Mesenchymal stem cell (in vitro differentiated cells and primary cell): Measurements from ENCODE around the gene TANC2.

Experiments used
- DNase-seq: peaks from one replicate; pipeline ENCODE4 v3.0.0-alpha.2; 2013
- H2AFZ ChIP-seq: one replicate; pipeline ENCODE4 v1.6.1; 2013; ENCODE audit warnings: low read depth, mild to moderate bottlenecking, control low read depth, inconsistent platforms, low read length, moderate library complexity
- H2AK5ac ChIP-seq: 2 replicates; pipeline ENCODE4 v1.6.1; 2013; ENCODE audit warnings: low read length, moderate library complexity, mild to moderate bottlenecking, inconsistent platforms; ENCODE audit not compliant: severe bottlenecking
- H2BK120ac ChIP-seq: one replicate; pipeline ENCODE4 v1.6.1; 2013; ENCODE audit warnings: low read depth, mild to moderate bottlenecking, inconsistent platforms, low read length, moderate library complexity
- H2BK12ac ChIP-seq, 2 experiments: one replicate each; pipeline ENCODE4 v1.6.1; 2013; ENCODE audit warnings: inconsistent platforms in 2 of 2, low read length in 2 of 2, mild to moderate bottlenecking in 2 of 2, moderate library complexity in 2 of 2, control low read depth in 1 of 2
- H2BK15ac ChIP-seq: one replicate; pipeline ENCODE4 v1.6.1; 2013; ENCODE audit warnings: mild to moderate bottlenecking, low read depth, inconsistent platforms; ENCODE audit not compliant: poor library complexity, severe bottlenecking
- H2BK5ac ChIP-seq: 2 replicates; pipeline ENCODE4 v1.6.1; 2013; ENCODE audit warnings: low read depth, mild to moderate bottlenecking, low read length, control low read depth, inconsistent platforms; ENCODE audit not compliant: poor library complexity, severe bottlenecking
- H3K14ac ChIP-seq, 2 experiments: one replicate each; pipeline ENCODE4 v1.6.1; 2013; ENCODE audit warnings: inconsistent platforms in 2 of 2, low read length in 2 of 2, control low read depth in 1 of 2, mild to moderate bottlenecking in 1 of 2, moderate library complexity in 1 of 2
- H3K18ac ChIP-seq, 2 experiments: one replicate each; pipeline ENCODE4 v1.6.1; 2013; ENCODE audit warnings: inconsistent platforms in 2 of 2, low read length in 2 of 2, control low read depth in 1 of 2, low read depth in 1 of 2, mild to moderate bottlenecking in 1 of 2
- H3K23ac ChIP-seq, 2 experiments: one replicate each; pipeline ENCODE4 v1.6.1; 2013; ENCODE audit warnings: inconsistent platforms in 2 of 2, low read length in 2 of 2, mild to moderate bottlenecking in 2 of 2, moderate library complexity in 2 of 2, control low read depth in 1 of 2
- H3K27ac ChIP-seq: 2 replicates; pipeline ENCODE4 v1.5.1; 2013; ENCODE audit warnings: mild to moderate bottlenecking, moderate library complexity, low read length, control low read depth, inconsistent platforms; ENCODE audit not compliant: poor library complexity, severe bottlenecking
- H3K27me3 ChIP-seq, 2 experiments: 2 replicates each; pipeline versions ENCODE4 v1.6.1 to v1.7.0; 2013; ENCODE audit warnings: low read length in 2 of 2, mild to moderate bottlenecking in 2 of 2, moderate library complexity in 2 of 2, control low read depth in 1 of 2, inconsistent platforms in 1 of 2; ENCODE audit not compliant: control insufficient read depth in 1 of 2, insufficient read depth in 1 of 2
- H3K36me3 ChIP-seq, 2 experiments: 2 replicates each; pipeline versions ENCODE4 v1.6.1 to v1.7.0; 2013; ENCODE audit warnings: low read length in 2 of 2, control low read depth in 1 of 2, inconsistent platforms in 1 of 2, low read depth in 1 of 2, mild to moderate bottlenecking in 1 of 2; ENCODE audit not compliant: insufficient read depth in 2 of 2, control insufficient read depth in 1 of 2
- H3K4ac ChIP-seq, 2 experiments: one replicate each; pipeline ENCODE4 v1.6.1; 2013; ENCODE audit warnings: inconsistent platforms in 2 of 2, low read length in 2 of 2, mild to moderate bottlenecking in 2 of 2, moderate library complexity in 2 of 2, control low read depth in 1 of 2, low read depth in 1 of 2
- H3K4me1 ChIP-seq: 2 replicates; pipeline ENCODE4 v1.6.1; 2013; ENCODE audit warnings: low read depth, low read length, control low read depth; ENCODE audit not compliant: control insufficient read depth, insufficient read depth
- H3K4me2 ChIP-seq: 2 replicates; pipeline ENCODE4 v1.6.1; 2013; ENCODE audit warnings: low read length, mild to moderate bottlenecking, inconsistent platforms; ENCODE audit not compliant: poor library complexity, severe bottlenecking
- H3K4me3 ChIP-seq, 2 experiments: 2 replicates each; pipeline versions ENCODE4 v1.5.1 to v1.7.0; 2013; ENCODE audit warnings: low read length in 2 of 2, mild to moderate bottlenecking in 2 of 2, control low read depth in 1 of 2, low read depth in 1 of 2; ENCODE audit not compliant: insufficient read depth in 1 of 2
- H3K79me1 ChIP-seq: replicated peaks from 2 replicates; pipeline ENCODE4 v1.6.1; 2013; ENCODE audit warnings: mild to moderate bottlenecking, control low read depth, low read length, inconsistent platforms; ENCODE audit not compliant: poor library complexity, severe bottlenecking
- H3K9ac ChIP-seq: 2 replicates; pipeline ENCODE4 v1.7.0; 2013; ENCODE audit warnings: mild to moderate bottlenecking, low read length, moderate library complexity
- H3K9me3 ChIP-seq: 2 replicates; pipeline ENCODE4 v1.7.0; 2013; ENCODE audit warnings: mild to moderate bottlenecking, low read length; ENCODE audit not compliant: control insufficient read depth
- H4K8ac ChIP-seq: one replicate; pipeline ENCODE4 v1.6.1; 2013; ENCODE audit warnings: inconsistent platforms, mild to moderate bottlenecking, low read length, moderate library complexity
- H4K91ac ChIP-seq: one replicate; pipeline ENCODE4 v1.6.1; 2013; ENCODE audit warnings: mild to moderate bottlenecking, low read length, inconsistent platforms
- WGBS: methylation state at CpG from one replicate; pipeline ENCODE4 v1.1.7; 2013; ENCODE audit warnings: mixed read lengths; 5-methylcytosine and 5-hydroxymethylcytosine counted together

Gene TANC2

DNA sequence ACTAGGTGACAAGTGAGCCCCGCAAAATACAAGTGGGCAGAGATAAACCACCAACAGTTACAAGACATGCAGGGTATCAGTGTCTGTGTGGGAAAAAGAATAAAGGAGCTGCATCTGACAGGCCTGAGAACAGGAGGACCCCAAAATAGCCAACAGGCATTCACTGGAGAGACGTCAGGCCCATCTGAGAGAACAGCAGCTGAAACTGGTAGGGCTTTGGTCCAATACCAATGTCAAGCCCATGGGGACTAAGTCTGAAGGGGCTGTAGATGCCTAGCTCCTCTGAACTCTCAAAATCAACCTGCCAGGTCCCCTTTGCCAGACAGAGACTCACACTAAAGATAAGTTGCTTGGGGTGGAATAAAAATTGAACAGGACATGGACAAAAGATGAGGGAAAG, 30.5 kb upstream of the TANC2 start:
- no peaks in the 10 kb centered on the region for H3K79me1 ChIP-seq
- no peak overlapping the region for H2BK15ac ChIP-seq
- no peak overlapping the region for H3K4ac ChIP-seq
- no peak overlapping the region for H3K4me3 ChIP-seq
- no peaks in the 10 kb centered on the region for H3K36me3 ChIP-seq
- no peak overlapping the region for H4K91ac ChIP-seq
- H4K8ac ChIP-seq = no peak overlapping the region
- no peak overlapping the region for H3K4me2 ChIP-seq
- no peak overlapping the region for H2AFZ ChIP-seq
- 90% methylated on average over 2 of the region's 2 CpGs for WGBS
- no peak overlapping the region for H3K27ac ChIP-seq
- H3K18ac ChIP-seq = no peak overlapping the region
- no peak overlapping the region for H2BK120ac ChIP-seq
- H2BK12ac ChIP-seq = no peak overlapping the region
- no peaks in the 10 kb centered on the region for H3K4me1 ChIP-seq
- H3K9ac ChIP-seq = no peak overlapping the region
- H3K23ac ChIP-seq = no peak overlapping the region
- peaks cover 0 to 43% of the 10 kb centered on the region in 2 experiments for H3K27me3 ChIP-seq
- H3K14ac ChIP-seq = no peak overlapping the region
- peaks cover 16% of the 10 kb centered on the region for H3K9me3 ChIP-seq
- DNase-seq = no peak
- H2AK5ac ChIP-seq = no peak overlapping the region
- H2BK5ac ChIP-seq = no peak overlapping the region

- no peaks in the 10 kb centered on the region for H3K4me1 ChIP-seq
These were observed 28.4 kb upstream of the TANC2 start for GRCh38 chr17:62937606-62938005.

GRCh38 chr17:62941358-62941991, 24.6 kb upstream of the TANC2 start:
- no peaks in the 10 kb centered on the region for H3K36me3 ChIP-seq
- no peak overlapping the region for H4K91ac ChIP-seq
- DNase-seq = no peak
- no peak overlapping the region for H3K4me2 ChIP-seq
- no peak overlapping the region for H4K8ac ChIP-seq
- no peak overlapping the region for H2AFZ ChIP-seq
- no peak overlapping the region for H3K27ac ChIP-seq
- no peak overlapping the region for H3K4ac ChIP-seq
- H3K4me1 ChIP-seq = no peaks in the 10 kb centered on the region
- no peak overlapping the region for H3K9ac ChIP-seq
- H3K27me3 ChIP-seq = peaks cover 0 to 13% of the 10 kb centered on the region in 2 experiments
- no peak overlapping the region for H2BK5ac ChIP-seq
- 76% methylated on average over 3 of the region's 4 CpGs for WGBS
- H3K9me3 ChIP-seq = peaks cover 35% of the 10 kb centered on the region
- no peaks in the 10 kb centered on the region for H3K79me1 ChIP-seq
- H3K14ac ChIP-seq = no peak overlapping the region
- H3K23ac ChIP-seq = no peak overlapping the region
- no peak overlapping the region for H3K4me3 ChIP-seq
- H2AK5ac ChIP-seq = no peak overlapping the region
- H2BK12ac ChIP-seq = no peak overlapping the region
- H2BK15ac ChIP-seq = no peak overlapping the region
- H2BK120ac ChIP-seq = no peak overlapping the region
- H3K18ac ChIP-seq = no peak overlapping the region

More at GRCh38 chr17:62937606-62938005, 28.4 kb upstream of the TANC2 start:
- Histone ChIP-seq H3K14ac (no peak overlapping the region), H3K4me3 (no peak overlapping the region), H2AK5ac (no peak overlapping the region), H3K27ac (no peak overlapping the region), H2BK15ac (no peak overlapping the region), H2BK12ac (no peak overlapping the region), H2AFZ (no peak overlapping the region), H3K18ac (no peak overlapping the region), H4K91ac (no peak overlapping the region), H2BK5ac (no peak overlapping the region), H2BK120ac (no peak overlapping the region), H3K4ac (no peak overlapping the region), H3K23ac (no peak overlapping the region), H3K9ac (no peak overlapping the region), H3K79me1 (no peaks in the 10 kb centered on the region), H3K27me3 (peaks cover 0 to 39% of the 10 kb centered on the region in 2 experiments), H3K9me3 (peaks cover 30% of the 10 kb centered on the region), H3K36me3 (no peaks in the 10 kb centered on the region), H4K8ac (no peak overlapping the region), H3K4me2 (no peak overlapping the region)
- DNase-seq = no peak
- 83% methylated on average over 1 of the region's 1 CpG for WGBS

GRCh38 chr17:62948370-62948769, 17.7 kb upstream of the TANC2 start:
- H2BK5ac ChIP-seq = no peak overlapping the region
- no peak overlapping the region for H2BK120ac ChIP-seq
- H3K36me3 ChIP-seq = no peaks in the 10 kb centered on the region
- peaks cover 0 to 5% of the 10 kb centered on the region in 2 experiments for H3K27me3 ChIP-seq
- no peak overlapping the region for H2AFZ ChIP-seq
- H3K9me3 ChIP-seq = no peaks in the 10 kb centered on the region
- H4K91ac ChIP-seq = no peak overlapping the region
- no peak overlapping the region for H3K4me3 ChIP-seq
- H3K4me2 ChIP-seq = no peak overlapping the region
- H2BK15ac ChIP-seq = no peak overlapping the region
- H3K4me1 ChIP-seq = no peaks in the 10 kb centered on the region
- H3K14ac ChIP-seq = no peak overlapping the region
- no peak for DNase-seq
- no peak overlapping the region for H3K18ac ChIP-seq
- no peak overlapping the region for H4K8ac ChIP-seq
- H3K79me1 ChIP-seq = no peaks in the 10 kb centered on the region
- WGBS = 94% methylated on average over 1 of the region's 1 CpG
- H3K9ac ChIP-seq = no peak overlapping the region
- no peak overlapping the region for H2AK5ac ChIP-seq
- H3K4ac ChIP-seq = no peak overlapping the region
- no peak overlapping the region for H3K23ac ChIP-seq
- H2BK12ac ChIP-seq = no peak overlapping the region
- H3K27ac ChIP-seq = no peak overlapping the region
